ENCODE results near the gene EEFSEC. TPM values are rescaled to one million over a fixed set of nuclear protein-coding genes. Genes with fewer than 3 reads are reported as not detected.

EEFSEC gene
- total RNA-seq, 4 donors from 2014 or later: 25.1 to 43.5 (median 29.5) TPM

- Histone ChIP-seq H3K36me3 (peaks cover 0 to 61% (median 0%) of the 10 kb centered on the region in 3 donors), H3K27me3 (no peaks in the 10 kb centered on the region), H3K9me3 (no peaks in the 10 kb centered on the region), H3K4me1 (peaks cover 0 to 4% (median 0%) of the 10 kb centered on the region in 4 donors), H3K27ac (no peak overlapping the region), H3K4me3 (no peak overlapping the region)
- no peak for DNase-seq (ENCODE audit: low spot score in 2 of 2)
- 81 to 86% methylated on average over 6 of the region's 6 CpGs for WGBS, 2 donors
- no peak for TF ChIP-seq EP300 (IDR thresholded peaks at IDR 0.05)
- TF ChIP-seq POLR2A (IDR thresholded peaks at IDR 0.05): no peak
- TF ChIP-seq CTCF (IDR thresholded peaks at IDR 0.05): no peak
These were observed 205.9 kb downstream of the EEFSEC start for GRCh38 chr3:128359060-128359664.

GRCh38 chr3:128359846-128360642 lies 206.8 kb downstream of the EEFSEC start:
- H3K36me3 ChIP-seq: peaks cover 0 to 64% (median 0%) of the 10 kb centered on the region in 3 donors
- H3K9me3 ChIP-seq: no peaks in the 10 kb centered on the region
- WGBS, 2 donors: 61 to 71% methylated on average over 6 to 8 of the region's 8 CpGs
- no peak for DNase-seq (ENCODE audit: low spot score in 2 of 2)
- no peak overlapping the region for H3K27ac ChIP-seq
- no peaks in the 10 kb centered on the region for H3K27me3 ChIP-seq
- TF ChIP-seq EP300 (IDR thresholded peaks at IDR 0.05): no peak
- TF ChIP-seq CTCF (IDR thresholded peaks at IDR 0.05): no peak
- no peak for TF ChIP-seq POLR2A (IDR thresholded peaks at IDR 0.05)
- peaks cover 0 to 4% (median 0%) of the 10 kb centered on the region in 4 donors for H3K4me1 ChIP-seq
- no peak overlapping the region for H3K4me3 ChIP-seq

- H3K27me3 ChIP-seq: no peaks in the 10 kb centered on the region
- H3K36me3 ChIP-seq: peaks cover 0 to 67% (median 0%) of the 10 kb centered on the region in 3 donors
- H3K27ac ChIP-seq: no peak overlapping the region
- H3K9me3 ChIP-seq: no peaks in the 10 kb centered on the region
- H3K4me1 ChIP-seq: peaks cover 0 to 4% (median 0%) of the 10 kb centered on the region in 4 donors
- H3K4me3 ChIP-seq: no peak overlapping the region
- TF ChIP-seq POLR2A (IDR thresholded peaks at IDR 0.05): no peak
- no peak for TF ChIP-seq EP300 (IDR thresholded peaks at IDR 0.05)
- no peak for TF ChIP-seq CTCF (IDR thresholded peaks at IDR 0.05)
- no peak for DNase-seq (ENCODE audit: low spot score in 2 of 2)
- 71 to 76% methylated on average over 6 of the region's 6 CpGs for whole genome bisulfite sequencing, 2 donors
These were observed 207.5 kb downstream of the EEFSEC start for GRCh38 chr3:128360705-128361271.

GRCh38 chr3:128362026-128362965 lies 209.0 kb downstream of the EEFSEC start:
- Histone ChIP-seq H3K27ac (no peak overlapping the region), H3K36me3 (peaks cover 0 to 68% (median 0%) of the 10 kb centered on the region in 3 donors), H3K9me3 (no peaks in the 10 kb centered on the region), H3K4me3 (no peak overlapping the region), H3K27me3 (no peaks in the 10 kb centered on the region), H3K4me1 (peaks cover 0 to 4% (median 0%) of the 10 kb centered on the region in 4 donors)
- no peak for TF ChIP-seq POLR2A (IDR thresholded peaks at IDR 0.05)
- TF ChIP-seq CTCF (IDR thresholded peaks at IDR 0.05): no peak
- no peak for TF ChIP-seq EP300 (IDR thresholded peaks at IDR 0.05)
- no peak for DNase-seq (ENCODE audit: low spot score in 2 of 2)
- 91 to 94% methylated on average over 14 to 16 of the region's 16 CpGs for WGBS, 2 donors
